GM19193 (cell line): ENCODE data around the gene CFAP92.

ENCODE experiments used
- POLR2A ChIP-seq: IDR thresholded peaks from 4 replicates; pipeline ENCODE4 v1.6.1; 2011; ENCODE audit not compliant: insufficient read depth, insufficient read length; ENCODE audit errors: extremely low read depth

Gene CFAP92

DNA sequence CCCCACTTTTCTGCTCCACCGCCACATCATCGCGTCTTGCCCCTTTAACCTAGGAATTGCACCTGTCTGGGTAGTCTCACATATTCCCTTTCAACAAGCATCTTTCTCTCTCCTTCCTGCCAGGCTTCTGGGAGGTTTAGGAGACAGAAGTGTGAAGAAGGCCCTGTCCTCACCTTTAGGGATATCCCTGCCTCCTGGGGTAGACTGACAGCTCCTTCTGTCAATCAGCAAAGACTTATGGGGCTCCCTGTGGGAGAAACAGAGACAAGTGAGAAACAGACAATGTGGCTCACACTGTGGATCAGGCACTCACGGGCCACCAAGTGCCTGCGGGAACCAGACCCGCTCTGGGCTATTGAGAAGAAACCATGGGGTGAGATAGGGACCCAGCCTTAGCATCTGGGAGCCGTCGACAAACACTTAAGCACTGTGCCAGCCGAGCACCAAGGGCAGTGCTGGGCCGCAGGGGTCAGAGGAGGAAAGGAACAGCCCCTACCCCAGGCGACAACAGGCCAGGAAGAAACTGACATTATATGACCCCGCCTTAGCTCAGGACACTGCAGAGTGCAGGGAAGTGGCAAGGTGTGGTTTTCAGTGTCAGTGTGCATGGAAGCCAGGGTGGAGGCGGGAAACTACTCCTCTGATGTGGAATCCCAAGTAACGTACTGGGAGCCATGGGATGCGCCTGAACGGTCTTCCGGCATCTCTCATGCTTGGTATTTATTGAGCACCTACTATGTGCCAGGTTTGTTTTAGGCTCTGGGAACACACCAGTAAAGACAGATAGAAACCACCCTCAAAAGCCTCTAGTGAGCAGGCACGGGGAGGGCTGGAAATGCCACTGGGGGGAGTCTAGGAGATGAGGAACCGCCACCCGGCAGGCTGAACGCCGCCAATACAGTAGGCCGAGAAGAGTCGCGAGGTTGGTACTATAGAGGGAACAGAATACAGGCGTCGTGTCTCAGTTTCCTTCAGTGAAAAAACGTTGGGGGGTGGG lies 9.0 kb upstream of the CFAP92 start:
- TF ChIP-seq POLR2A: no peak

DNA sequence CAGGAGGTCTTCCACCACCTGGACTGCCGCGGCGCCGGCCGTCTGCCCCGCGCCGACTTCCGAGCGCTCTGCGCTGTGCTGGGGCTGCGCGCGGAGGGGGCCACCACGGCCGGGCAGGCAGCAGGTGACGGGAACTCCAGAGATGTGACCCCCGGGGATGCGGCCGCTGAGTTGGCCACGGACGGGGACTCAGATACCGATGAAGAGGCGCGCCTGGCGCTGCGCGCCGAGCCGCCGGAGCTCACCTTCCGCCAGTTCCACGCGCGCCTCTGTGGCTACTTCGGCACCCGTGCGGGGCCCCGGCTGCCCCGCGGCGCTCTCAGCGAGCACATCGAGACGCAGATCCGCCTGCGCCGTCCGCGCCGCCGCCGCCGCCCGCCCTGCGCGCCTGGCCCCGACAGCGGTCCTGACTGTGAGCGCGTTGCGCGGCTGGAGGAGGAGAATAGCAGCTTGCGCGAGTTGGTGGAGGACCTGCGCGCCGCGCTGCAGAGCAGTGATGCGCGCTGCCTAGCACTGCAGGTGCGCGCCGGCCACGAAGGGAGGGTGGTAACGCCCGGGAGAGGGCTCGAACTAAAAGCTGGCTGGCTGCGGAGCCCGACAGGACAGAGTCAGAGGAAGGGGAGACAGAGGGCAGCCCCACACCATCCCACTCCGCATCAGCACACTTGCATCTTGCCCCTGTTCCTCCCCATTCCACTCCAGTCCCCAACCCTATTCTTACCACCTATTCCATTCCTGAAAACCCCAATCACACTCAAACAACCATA lies 8.1 kb upstream of the CFAP92 start:
- TF ChIP-seq POLR2A: no peak

DNA sequence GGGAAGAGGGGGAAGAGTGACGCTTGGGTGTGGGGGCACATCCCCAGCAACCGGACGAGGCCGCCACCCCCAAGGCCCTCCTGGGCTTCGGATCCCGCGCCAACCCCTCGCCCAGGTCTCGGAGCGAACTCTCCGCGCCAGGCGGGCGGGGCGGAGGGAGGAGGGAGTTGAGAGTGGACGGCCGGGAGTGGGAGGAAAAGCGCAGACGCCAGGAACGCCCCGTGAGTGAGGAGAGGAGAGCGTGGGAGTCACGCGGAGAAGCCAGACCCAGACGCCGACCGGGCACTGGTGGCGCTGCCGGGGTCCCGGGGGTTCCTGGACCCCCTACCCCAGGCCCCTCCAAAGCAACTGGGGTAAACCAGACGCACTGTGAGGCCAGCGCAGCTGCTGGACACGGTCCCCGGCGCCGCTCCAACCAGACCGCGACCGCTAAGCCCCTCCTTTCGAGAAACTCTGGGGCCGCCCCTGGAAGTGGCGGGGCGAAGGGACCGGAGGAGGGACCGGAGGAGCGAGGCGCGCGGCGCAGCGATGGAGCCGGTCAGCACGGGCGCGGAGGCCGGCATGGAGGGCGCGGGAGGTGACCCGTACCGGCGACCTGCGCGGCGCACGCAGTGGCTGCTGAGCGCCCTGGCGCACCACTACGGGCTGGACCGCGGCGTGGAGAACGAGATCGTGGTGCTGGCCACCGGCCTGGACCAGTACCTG lies 7.4 kb upstream of the CFAP92 start, which contains the start of gene EFCC1:
EFCC1 (plus strand) TSS at position 204 of the 705 bp plus-strand sequence; CDS start at position 529, 325 bp downstream.
- no peak for TF ChIP-seq POLR2A

DNA sequence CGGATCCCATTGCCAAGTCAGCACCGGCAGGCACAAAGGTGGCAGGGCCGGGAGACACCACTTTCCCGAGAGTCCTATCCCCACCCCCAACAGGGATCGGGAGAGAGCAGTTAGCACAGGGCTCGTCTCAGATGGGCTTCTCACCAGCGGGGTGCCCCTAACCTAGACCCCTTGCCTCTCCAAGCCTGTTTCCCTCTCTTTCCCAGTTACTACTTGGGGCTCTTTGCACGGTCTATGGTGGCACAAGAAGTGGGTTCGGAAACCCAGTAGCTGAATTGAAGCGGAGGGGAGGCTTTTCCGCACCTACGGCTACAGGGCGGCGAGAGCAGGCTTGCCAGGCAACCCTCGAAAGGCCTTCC lies 6.8 kb upstream of the CFAP92 start:
- TF ChIP-seq POLR2A: no peak

DNA sequence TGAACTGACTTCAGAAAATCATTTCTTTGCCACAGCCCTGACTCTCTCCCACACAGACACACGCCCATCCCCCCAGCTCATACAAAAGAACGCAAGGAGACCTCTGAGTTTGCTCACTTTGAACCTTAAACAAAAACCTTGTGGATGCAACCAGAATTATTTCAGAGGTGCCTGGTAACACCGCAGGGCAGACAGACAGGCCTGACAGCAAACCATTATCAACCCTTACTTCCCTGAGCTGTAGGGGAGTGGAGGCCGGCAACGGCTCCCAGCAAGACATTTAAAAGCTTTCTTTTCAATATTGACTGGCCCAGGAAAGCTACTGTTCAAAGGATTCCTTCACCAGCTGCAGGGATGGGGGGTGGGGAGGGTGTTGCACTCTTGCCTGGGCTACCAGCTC lies 5.2 kb upstream of the CFAP92 start:
- no peak for TF ChIP-seq POLR2A

DNA sequence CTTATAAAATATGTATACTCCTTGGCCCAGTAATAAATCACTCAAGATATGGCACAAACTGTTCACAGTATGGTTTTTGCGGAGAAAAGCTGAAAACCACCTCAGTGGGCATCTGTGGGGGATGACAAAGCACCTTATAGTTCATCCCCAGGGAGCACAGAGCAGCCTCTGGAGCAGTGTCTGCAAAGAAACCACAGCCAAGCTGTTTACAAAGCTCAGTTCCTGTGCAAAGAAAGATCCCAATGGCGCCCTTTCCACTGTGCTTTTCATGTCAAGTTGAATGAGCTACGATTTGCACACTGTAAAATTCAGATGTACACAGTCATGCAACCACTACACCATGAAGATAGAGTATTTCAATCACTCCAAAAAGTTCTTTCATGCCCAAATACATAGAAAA lies 4.7 kb upstream of the CFAP92 start:
- no peak for TF ChIP-seq POLR2A

DNA sequence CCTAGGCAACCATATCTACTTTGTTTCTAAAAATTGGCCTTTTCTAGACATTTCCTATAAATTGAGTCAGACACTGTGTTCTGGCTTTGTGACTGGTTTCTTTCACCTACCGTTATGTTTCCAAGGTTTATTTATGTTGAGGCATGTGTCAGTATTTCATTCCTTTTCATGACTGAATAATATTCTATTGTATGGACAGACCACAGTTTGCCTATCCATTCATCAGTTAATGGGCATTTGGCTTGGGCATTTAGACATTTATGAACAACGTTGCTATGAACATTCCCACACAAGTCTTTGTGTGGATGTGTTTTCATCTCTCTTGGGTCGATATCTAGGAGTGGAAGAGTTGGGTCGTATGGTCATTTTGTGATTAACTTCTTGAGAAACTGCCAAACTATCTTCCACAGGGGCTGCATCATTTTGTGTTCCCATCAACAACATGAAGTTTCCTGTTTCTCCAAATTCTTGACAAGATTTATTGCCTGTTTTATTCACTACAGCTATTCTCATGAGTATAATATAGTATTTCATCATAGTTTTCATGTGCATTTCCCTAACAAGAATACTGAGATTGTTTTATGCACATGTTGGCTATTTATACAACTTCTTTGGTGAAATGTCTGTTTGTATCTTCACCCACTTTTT lies 3.7 kb upstream of the CFAP92 start:
- no peak for TF ChIP-seq POLR2A

DNA sequence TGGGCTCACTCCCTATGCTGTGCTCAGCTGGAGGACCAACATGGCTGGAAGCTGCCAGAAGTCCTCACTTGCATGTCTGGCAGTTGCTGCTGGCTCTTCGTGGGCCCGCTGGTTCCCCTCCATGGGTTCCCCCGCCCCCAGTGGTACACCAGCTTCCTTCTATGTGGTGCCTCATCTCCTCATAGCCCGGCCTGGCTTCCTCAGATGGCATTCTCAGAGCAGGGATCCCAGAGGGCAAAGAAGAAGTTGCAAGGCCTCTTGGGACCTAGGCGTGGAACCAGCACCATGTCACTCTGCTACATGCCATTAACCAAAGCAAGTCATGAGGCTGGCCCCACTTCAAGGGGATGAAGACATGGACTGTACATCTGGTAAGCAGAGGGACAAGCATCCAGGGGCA lies 2.9 kb upstream of the CFAP92 start:
- TF ChIP-seq POLR2A: no peak

DNA sequence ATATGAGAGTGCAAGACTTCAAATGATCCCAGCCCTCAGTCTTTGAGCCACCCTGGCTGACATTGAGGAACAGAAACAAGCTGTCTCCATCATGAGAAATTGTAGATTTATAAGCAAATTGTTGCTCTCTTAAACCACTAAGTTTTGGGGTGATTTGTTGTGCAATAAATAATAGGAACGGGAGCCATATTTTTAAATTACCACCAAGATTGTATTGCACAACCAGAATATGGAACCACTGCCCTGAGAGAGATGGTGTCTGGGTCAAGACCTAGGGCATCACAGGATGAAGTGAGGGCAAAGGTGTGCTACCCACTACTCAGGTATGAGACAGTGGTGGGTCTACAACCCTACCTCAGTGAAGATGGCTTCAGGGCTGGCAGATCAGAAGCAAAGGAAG lies 2.3 kb upstream of the CFAP92 start:
- TF ChIP-seq POLR2A: no peak

DNA sequence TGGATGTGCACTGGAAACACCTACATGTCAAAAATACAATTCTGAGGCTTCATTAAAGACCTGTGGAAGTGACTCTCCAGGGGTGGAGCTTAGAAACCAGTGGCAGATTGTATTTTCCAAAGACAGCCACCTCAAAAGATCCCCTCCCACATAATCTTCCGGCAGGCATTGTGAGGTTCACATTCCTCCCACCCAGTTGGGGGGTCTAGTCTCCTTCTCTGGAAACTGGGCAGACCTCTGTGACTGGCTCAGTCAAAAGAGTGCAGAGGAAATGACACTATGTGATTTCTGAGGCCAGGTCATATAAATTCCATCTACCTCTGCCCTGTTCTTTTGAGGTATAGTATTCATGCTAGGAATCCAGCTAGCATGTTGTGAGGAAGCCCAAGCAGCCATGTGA lies 1.9 kb upstream of the CFAP92 start:
- TF ChIP-seq POLR2A: no peak

DNA sequence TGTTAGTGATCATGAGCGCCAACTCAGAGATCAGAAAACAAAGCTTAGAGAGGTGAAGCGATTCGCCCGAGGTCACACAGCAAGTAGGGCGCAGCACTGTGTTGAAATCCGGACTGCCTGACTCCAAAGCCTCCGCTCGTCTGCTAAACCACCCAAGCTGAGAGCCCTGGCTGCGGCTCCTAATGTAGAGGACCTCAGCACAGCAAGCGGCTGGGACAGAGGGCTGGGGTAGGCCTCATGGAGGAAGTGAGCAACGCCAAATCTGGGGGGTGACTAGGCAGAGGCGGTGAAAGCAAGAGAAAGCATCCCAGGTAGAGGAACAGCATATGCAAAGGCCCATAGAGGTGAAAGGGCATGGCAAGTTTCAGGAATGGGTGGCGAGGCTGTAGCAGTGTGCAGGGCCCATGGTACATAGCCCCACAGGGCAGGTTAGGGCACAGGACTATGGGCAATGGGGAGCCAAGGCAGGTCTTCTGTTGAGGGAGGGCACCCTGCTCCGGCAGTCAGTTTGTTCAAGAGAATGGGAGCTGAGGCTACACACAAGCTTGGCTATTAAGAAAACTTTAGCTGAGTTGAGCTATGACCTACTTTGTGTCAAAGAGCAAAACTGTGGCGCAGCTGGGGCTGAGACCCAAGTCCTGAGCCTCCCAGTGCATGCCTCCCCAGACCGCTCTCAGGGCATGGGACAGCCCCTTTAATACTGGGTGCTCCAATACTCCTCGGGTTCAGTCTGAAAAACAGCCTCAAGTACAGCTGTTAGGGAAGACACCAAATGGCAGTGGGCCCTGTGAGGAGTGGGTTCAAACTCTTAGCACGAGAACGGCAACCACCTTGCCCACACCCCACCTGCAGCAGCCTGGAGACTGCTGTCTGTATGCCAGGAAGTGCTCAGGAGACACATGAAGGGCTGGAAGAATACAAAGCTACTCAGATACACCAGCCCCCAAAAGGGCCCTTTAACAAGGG lies 988 bp upstream of the CFAP92 start:
- TF ChIP-seq POLR2A: no peak

DNA sequence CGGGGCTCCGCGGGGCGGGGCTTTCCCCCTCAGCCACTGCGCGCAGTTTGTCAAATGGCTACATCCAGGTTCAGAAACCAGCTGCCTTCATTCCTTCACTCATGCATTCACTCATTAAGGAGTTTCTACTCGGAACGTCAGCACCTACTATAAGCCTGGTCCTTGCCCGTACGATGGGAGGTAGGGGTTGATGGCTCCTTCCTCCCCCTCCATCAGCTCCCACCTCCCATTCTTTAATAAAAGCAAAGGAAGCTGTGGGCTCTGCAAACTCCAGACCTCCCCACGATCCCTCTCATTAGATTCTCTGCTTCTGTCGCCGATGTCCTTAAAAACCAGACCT lies 267 bp upstream of the CFAP92 start:
- no peak for TF ChIP-seq POLR2A

DNA sequence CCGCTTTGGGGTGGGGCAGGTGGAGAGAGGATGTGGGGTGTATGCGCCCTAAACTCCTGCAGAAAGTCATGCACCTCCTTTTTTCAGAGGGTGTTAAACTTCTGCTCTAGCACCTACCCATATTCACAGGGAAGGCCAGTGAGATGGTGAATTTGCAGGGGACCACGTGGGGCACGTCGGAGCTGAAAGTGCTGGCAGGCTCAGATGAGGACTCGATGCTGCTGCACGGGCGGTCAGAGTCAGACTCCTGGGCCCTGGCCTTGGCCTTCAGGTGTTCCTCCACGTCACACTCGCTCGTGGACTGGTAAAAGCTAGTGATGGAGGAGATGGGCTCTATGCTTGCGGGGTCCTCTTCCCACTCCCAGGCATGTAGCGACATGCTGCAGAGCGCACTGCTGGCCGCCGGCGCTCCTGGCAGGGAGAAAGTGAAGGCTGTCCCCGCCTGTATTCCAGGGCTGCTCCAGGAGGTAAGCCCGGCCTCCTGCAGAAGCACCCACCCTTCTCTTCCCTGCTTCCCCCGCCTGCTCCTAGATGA lies 883 bp downstream of the CFAP92 start:
- TF ChIP-seq POLR2A: no peak
